Omental fat pad (tissue), 4 donors: ENCODE measurements around the gene TLL2. TPM values are rescaled to one million over a fixed set of nuclear protein-coding genes. Genes with fewer than 3 reads are reported as not detected.

Source experiments
- ATAC-seq: fragments of 150-250 bp; one replicate; pipeline ENCODE4 v1.9.1; 2016; ENCODE audit warnings: mild to moderate bottlenecking, moderate library complexity; ENCODE audit not compliant: low FRiP score
- DNase-seq: peaks from one replicate; pipeline ENCODE4 v3.0.0-alpha.2; 2019; ENCODE audit warnings: low spot score
- total RNA-seq, 4 donors: library from RNA; depleted of rRNA; stranded (reverse); fragments of >200 nt; gene quantifications; one replicate each; pipeline ENCODE4 v1.1.0, GENCODE V29; 2016
- TF ChIP-seq, protein P1 (sequence below), 3 donors: fragments of 450-650 bp; IDR thresholded peaks; one replicate each; pipeline ENCODE4 v1.5.1; 2016 to 2017; ENCODE audit warnings: antibody characterized with exemption in 3 of 3, mild to moderate bottlenecking in 3 of 3, moderate library complexity in 2 of 3

The TLL2 gene
- total RNA-seq, 4 donors from 2014 or later: 0.16 TPM; not detected in 3

- TF ChIP-seq, protein P1, sequence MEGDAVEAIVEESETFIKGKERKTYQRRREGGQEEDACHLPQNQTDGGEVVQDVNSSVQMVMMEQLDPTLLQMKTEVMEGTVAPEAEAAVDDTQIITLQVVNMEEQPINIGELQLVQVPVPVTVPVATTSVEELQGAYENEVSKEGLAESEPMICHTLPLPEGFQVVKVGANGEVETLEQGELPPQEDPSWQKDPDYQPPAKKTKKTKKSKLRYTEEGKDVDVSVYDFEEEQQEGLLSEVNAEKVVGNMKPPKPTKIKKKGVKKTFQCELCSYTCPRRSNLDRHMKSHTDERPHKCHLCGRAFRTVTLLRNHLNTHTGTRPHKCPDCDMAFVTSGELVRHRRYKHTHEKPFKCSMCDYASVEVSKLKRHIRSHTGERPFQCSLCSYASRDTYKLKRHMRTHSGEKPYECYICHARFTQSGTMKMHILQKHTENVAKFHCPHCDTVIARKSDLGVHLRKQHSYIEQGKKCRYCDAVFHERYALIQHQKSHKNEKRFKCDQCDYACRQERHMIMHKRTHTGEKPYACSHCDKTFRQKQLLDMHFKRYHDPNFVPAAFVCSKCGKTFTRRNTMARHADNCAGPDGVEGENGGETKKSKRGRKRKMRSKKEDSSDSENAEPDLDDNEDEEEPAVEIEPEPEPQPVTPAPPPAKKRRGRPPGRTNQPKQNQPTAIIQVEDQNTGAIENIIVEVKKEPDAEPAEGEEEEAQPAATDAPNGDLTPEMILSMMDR (IDR thresholded peaks at IDR 0.05): no peak
Observed at GRCh38 chr10:96346295-96346694, 167.4 kb downstream of the TLL2 start.

GRCh38 chr10:96345222-96345621 is 168.5 kb downstream of the TLL2 start:
- TF ChIP-seq, protein P1 (IDR thresholded peaks at IDR 0.05): no peak
- DNase-seq: no peak
- ATAC-seq: no peak

More at GRCh38 chr10:96346295-96346694, 167.4 kb downstream of the TLL2 start:
- DNase-seq (no peak), ATAC-seq (no peak)

GRCh38 chr10:96344178-96344577 is 169.5 kb downstream of the TLL2 start:
- no peak for DNase-seq

DNA sequence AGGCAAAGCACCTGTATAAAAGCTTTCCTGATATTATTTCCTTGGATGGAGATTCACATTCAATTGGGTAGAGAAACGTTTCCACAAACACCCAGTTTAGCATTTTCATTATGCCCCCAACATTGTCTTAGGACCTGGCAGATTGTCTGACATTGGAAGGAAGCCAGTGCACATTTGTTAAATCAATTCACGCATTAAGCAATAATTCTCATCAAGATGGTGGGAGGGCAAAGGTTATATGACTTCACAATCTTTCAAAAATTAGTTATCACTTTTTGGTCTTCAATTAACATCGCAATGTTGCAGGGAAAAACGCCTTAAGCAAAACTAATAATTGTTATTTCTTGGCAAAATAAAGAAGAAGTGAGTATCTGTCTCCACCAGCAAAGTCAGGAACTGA is 171.3 kb downstream of the TLL2 start:
- TF ChIP-seq, protein P1 (IDR thresholded peaks at IDR 0.05): no peak
- DNase-seq: no peak
- ATAC-seq: no peak

More at GRCh38 chr10:96344178-96344577, 169.5 kb downstream of the TLL2 start:
- TF ChIP-seq, protein P1 (IDR thresholded peaks at IDR 0.05): no peak
- no peak for ATAC-seq

GRCh38 chr10:96341219-96342182 is 172.2 kb downstream of the TLL2 start:
- no peak for DNase-seq
- no peak for ATAC-seq
- TF ChIP-seq, protein P1 (IDR thresholded peaks at IDR 0.05): no peak

DNA sequence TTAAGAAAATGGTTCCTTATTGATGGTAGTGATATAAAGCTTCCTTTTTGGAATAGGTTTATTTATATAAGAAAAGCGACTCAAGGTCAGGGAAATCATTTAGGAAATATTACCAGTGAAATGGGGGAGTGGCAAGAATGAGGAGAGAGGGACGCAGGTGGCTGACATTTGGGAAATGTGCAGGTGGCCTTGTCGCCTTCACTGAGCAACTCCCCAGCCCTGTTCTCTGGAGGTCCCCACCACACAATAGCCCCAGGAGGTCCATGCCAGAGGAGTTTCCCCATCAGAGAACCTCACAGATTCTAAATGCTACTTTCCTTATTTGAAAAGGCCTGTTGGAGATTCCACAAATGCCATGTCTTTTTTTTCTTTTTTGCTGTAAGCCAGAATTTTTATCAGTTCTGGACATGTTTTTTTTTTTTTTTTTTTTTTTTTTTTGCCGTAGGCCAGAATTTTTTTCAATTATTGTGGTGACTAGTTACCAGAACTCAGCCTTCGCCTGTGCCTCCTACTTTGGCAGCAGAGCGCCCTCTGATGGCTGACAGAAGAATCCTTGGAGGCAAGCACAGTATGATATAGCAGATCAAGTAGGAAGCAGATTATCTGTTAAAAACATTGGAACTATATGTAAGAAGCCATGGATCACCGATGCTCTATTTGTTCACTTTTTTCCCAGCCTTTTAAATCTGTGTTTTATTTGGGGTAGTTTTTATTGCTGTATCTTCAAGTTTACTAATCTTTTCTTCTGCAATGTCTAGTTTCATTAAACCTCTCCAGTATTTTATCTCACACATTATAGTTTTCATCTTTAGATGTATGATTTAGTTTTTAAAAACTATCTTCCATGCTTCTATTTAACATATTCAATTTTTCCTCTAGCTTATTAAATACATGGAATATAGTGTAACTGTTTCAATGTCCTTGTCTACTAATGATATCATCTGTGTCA is 173.5 kb downstream of the TLL2 start:
- ATAC-seq (no peak), DNase-seq (no peak)
- TF ChIP-seq, protein P1 (IDR thresholded peaks at IDR 0.05): no peak
